GM12878 (cell line): ENCODE results near the gene RGSL1.
A peak's percentile ranks its signal among the peaks of the same experiment; 100 is the strongest.

Experiments
- BACH1 ChIP-seq: fragments of 450-650 bp; IDR thresholded peaks from 2 replicates; pipeline ENCODE4 v1.6.1; 2017; ENCODE audit warnings: mild to moderate bottlenecking, borderline replicate concordance
- CBFB ChIP-seq: IDR thresholded peaks from 2 replicates; pipeline ENCODE4 v1.6.1; 2016; ENCODE audit warnings: antibody characterized with exemption, low read depth
- CEBPB ChIP-seq, 2 experiments: fragments of 150-350 bp in 1 of 2; IDR thresholded peaks; 2 replicates each; pipeline ENCODE4 v1.6.1; 2012 to 2014; ENCODE audit warnings: low read depth in 2 of 2, low read length in 2 of 2, borderline replicate concordance in 1 of 2, inconsistent platforms in 1 of 2
- CREB1 ChIP-seq: IDR thresholded peaks from 2 replicates; pipeline ENCODE4 v1.6.1; 2012; ENCODE audit warnings: low read depth, mild to moderate bottlenecking, inconsistent platforms
- DPF2 ChIP-seq: fragments of 450-650 bp; IDR thresholded peaks from 2 replicates; pipeline ENCODE4 v1.6.1; 2017; ENCODE audit warnings: mild to moderate bottlenecking
- EED ChIP-seq: sonication (generic); IDR thresholded peaks from 2 replicates; pipeline ENCODE4 v1.6.1; 2016; ENCODE audit warnings: antibody characterized with exemption, low read depth
- EZH2 ChIP-seq: IDR thresholded peaks from 2 replicates; pipeline ENCODE4 v1.6.1; 2012; ENCODE audit warnings: low read depth, mild to moderate bottlenecking, control low read depth, inconsistent platforms, low read length, borderline replicate concordance; ENCODE audit not compliant: control insufficient read depth
- KLF5 ChIP-seq: fragments of 450-650 bp; IDR thresholded peaks from 2 replicates; pipeline ENCODE4 v1.6.1; 2014; ENCODE audit warnings: mild to moderate bottlenecking; ENCODE audit not compliant: partially characterized antibody
- POLR2A ChIP-seq: IDR thresholded peaks from 2 replicates; pipeline ENCODE4 v1.6.1; 2011; ENCODE audit warnings: low read depth, mild to moderate bottlenecking, low read length
- POLR2AphosphoS5 ChIP-seq: IDR thresholded peaks from 2 replicates; pipeline ENCODE4 v1.6.1; 2011; ENCODE audit warnings: mild to moderate bottlenecking, low read length, inconsistent platforms
- POU2F2 ChIP-seq: IDR thresholded peaks from 3 replicates; pipeline ENCODE4 v1.6.1; 2011; ENCODE audit warnings: low read depth, mild to moderate bottlenecking, low read length, borderline replicate concordance
- SRF ChIP-seq, 2 experiments: IDR thresholded peaks; 2 replicates each; pipeline ENCODE4 v1.6.1; 2011; ENCODE audit warnings: low read depth in 2 of 2, low read length in 2 of 2, mild to moderate bottlenecking in 1 of 2, moderate library complexity in 1 of 2
- TF ChIP-seq, protein P1 (sequence below): fragments of 450-650 bp; IDR thresholded peaks from 2 replicates; pipeline ENCODE4 v1.6.1; 2016; ENCODE audit warnings: mild to moderate bottlenecking
- TF ChIP-seq, protein P2 (sequence below), 3 experiments: IDR thresholded peaks in 2 of 3; conservative IDR thresholded peaks in 1 of 3; 2 replicates each; pipeline ENCODE4 v1.5.1; 2011; ENCODE audit warnings: low read depth in 3 of 3, low read length in 3 of 3, mild to moderate bottlenecking in 3 of 3, control low read depth in 2 of 3, moderate library complexity in 2 of 3, inconsistent platforms in 1 of 3, mixed read lengths in 1 of 3; ENCODE audit not compliant: control insufficient read depth in 2 of 3, insufficient read depth in 1 of 3; ENCODE audit errors: extremely low read depth in 1 of 3

DNA sequence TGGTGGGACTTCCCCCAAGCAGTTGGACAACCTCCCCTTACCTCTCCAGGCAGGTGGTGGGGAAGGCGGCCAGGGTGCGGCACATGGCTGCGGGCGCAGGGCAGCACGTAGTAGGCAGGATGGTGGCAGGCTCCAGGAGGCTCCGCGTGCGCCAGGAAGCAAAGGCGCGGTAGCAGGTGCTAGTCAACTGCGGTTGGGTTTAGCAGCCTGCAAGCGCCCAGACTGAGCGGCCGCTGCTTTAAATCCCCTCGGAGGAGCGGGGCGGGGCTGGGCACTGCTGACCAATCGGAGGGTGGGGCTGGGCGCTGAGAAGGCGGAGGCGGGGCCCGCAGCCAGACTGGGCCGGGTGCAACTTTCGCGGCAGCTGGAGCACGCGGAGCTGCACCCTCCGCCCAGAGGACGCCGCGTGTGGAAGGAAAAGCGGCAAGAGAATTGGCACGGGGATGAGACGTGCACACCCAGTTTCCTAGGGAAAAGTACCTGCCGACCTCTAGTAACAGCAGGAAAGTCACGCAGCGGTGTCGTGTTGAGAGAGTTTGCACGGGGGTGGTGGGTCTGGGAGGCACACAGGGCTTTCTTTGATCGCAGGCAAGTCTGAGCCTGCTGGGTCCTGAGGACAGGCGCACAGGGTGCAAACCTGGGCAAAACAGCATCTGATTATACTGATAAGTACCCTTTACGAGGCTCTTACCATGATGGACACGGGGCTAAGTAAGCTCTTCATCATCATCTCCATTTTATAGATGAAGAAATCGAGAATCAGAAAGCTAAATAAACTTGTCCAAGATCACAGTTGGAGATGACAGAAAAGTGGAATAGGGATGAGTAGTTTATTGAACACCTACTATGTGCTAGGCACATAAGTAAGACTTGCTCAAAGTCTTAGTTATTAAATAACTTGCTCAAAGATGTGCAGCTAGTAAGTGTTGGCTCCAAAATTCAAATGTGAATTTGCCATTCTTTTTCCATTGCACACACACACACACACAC lies 154.5 kb downstream of the RGSL1 start, which contains the start of gene RGS16:
- peak; percentile 19; the same call in 1 of the 2 replicates for TF ChIP-seq EED
- TF ChIP-seq, protein P1, sequence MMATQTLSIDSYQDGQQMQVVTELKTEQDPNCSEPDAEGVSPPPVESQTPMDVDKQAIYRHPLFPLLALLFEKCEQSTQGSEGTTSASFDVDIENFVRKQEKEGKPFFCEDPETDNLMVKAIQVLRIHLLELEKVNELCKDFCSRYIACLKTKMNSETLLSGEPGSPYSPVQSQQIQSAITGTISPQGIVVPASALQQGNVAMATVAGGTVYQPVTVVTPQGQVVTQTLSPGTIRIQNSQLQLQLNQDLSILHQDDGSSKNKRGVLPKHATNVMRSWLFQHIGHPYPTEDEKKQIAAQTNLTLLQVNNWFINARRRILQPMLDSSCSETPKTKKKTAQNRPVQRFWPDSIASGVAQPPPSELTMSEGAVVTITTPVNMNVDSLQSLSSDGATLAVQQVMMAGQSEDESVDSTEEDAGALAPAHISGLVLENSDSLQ: no peak; the same call in 1 of the 2 replicates
- TF ChIP-seq EZH2: no peak
- TF ChIP-seq DPF2: peak; percentile 97
- TF ChIP-seq KLF5: no peak
- peak; percentile 54; the same call in 1 of the 2 replicates for TF ChIP-seq CREB1
- peak; percentile 99 for TF ChIP-seq POLR2AphosphoS5
- TF ChIP-seq POLR2A: peak; percentile 100
- TF ChIP-seq CEBPB (IDR thresholded peaks at IDR 0.05; ENCODE audit: borderline replicate concordance in 1 of 2, low read depth in 2 of 2, low read length in 2 of 2): no peak
- peak; percentile 94; the same call in 2 of the 3 replicates for TF ChIP-seq POU2F2
- TF ChIP-seq SRF (IDR thresholded peaks at IDR 0.05; ENCODE audit: low read depth in 2 of 2, low read length in 2 of 2): no peak
- TF ChIP-seq, protein P2, sequence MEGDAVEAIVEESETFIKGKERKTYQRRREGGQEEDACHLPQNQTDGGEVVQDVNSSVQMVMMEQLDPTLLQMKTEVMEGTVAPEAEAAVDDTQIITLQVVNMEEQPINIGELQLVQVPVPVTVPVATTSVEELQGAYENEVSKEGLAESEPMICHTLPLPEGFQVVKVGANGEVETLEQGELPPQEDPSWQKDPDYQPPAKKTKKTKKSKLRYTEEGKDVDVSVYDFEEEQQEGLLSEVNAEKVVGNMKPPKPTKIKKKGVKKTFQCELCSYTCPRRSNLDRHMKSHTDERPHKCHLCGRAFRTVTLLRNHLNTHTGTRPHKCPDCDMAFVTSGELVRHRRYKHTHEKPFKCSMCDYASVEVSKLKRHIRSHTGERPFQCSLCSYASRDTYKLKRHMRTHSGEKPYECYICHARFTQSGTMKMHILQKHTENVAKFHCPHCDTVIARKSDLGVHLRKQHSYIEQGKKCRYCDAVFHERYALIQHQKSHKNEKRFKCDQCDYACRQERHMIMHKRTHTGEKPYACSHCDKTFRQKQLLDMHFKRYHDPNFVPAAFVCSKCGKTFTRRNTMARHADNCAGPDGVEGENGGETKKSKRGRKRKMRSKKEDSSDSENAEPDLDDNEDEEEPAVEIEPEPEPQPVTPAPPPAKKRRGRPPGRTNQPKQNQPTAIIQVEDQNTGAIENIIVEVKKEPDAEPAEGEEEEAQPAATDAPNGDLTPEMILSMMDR (IDR thresholded peaks at IDR 0.05 in 2 of 3, conservative IDR thresholded peaks at IDR 0.05 in 1 of 3; ENCODE audit: control insufficient read depth in 2 of 3, extremely low read depth in 1 of 3, insufficient read depth in 1 of 3, low read depth in 3 of 3, low read length in 3 of 3): no peak
- TF ChIP-seq CBFB: peak; percentile 97
- TF ChIP-seq BACH1: peak; percentile 72; the same call in 1 of the 2 replicates
